ENCODE measurements around the gene FOXL1.
A peak's percentile ranks its signal among the peaks of the same experiment; 100 is the strongest.

The FOXL1 gene

DNA sequence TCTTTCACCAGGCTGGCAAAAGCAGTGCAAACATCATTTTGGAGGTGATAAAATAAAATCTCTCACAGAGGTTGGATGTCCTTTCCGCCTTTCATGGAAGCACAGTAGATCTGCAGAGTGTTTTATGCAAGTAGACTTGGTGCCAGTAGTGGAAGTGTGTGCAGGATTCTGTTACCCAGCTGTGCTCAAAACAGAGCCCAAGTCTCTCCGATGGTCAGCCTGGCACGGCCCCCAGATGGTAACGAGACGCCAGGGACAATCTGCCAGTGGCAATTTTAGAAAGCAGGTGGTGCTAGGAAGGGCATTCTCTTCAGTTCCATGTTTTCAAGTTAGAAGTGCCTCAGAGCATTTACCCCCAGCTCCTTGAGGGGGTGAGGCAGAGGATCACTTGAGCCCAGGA, 21.8 kb upstream of the FOXL1 start:
- Histone ChIP-seq H3K4me1 (ENCODE audit: insufficient read depth, insufficient read length) (peaks cover 3% of the 10 kb centered on the region), H3K9me3 (ENCODE audit: insufficient read depth, low read length) (0 out of 2 replicates have a peak, but pooled peaks cover 5% of the 10 kb centered on the region), H3K4me3 (ENCODE audit: insufficient read length, low read depth) (no peak overlapping the region), H3K27me3 (ENCODE audit: insufficient read depth, insufficient read length) (no peaks in the 10 kb centered on the region), H3K36me3 (ENCODE audit: insufficient read depth, insufficient read length, low read length) (peaks cover 22% of the 10 kb centered on the region), H3K9ac (ENCODE audit: insufficient read length, low read depth) (no peak overlapping the region)
- TF ChIP-seq ZNF274 (IDR thresholded peaks at IDR 0.05; ENCODE audit: low read depth, low read length) (no peak), YY1 (IDR thresholded peaks at IDR 0.05; ENCODE audit: insufficient read depth, insufficient read length) (no peak), SUZ12 (IDR thresholded peaks at IDR 0.05; ENCODE audit: extremely low read depth, insufficient read depth, insufficient read length) (no peak)
- DNase-seq (ENCODE audit: low read depth, low spot score), result no peak

DNA sequence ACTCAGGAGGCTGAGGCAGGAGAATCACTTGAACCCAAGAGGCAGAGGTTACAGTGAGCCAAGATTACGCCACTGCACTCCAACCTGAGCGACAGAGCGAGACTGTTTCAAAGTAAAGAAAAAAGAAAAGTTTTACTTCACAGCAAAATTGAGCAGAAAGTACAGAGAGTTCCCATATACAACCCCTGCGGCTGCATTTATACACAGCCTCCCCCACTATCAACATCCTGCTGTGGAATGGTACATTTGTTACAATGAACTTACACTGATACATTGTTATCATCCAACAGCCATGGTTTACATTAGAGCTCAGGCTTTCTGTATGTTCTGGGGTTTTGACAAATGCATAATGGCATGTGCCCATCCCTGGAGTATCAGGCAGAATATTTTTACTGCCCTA, 20.8 kb upstream of the FOXL1 start:
- Histone ChIP-seq H3K4me1 (ENCODE audit: insufficient read depth, insufficient read length) (peaks cover 3% of the 10 kb centered on the region), H3K27me3 (ENCODE audit: insufficient read depth, insufficient read length) (no peaks in the 10 kb centered on the region), H3K9me3 (ENCODE audit: insufficient read depth, low read length) (0 out of 2 replicates have a peak, but pooled peaks cover 5% of the 10 kb centered on the region), H3K4me3 (ENCODE audit: insufficient read length, low read depth) (no peak overlapping the region), H3K9ac (ENCODE audit: insufficient read length, low read depth) (no peak overlapping the region), H3K36me3 (ENCODE audit: insufficient read depth, insufficient read length, low read length) (peaks cover 14% of the 10 kb centered on the region)
- TF ChIP-seq YY1 (IDR thresholded peaks at IDR 0.05; ENCODE audit: insufficient read depth, insufficient read length), result no peak
- no peak for TF ChIP-seq ZNF274 (IDR thresholded peaks at IDR 0.05; ENCODE audit: low read depth, low read length)
- TF ChIP-seq SUZ12 (IDR thresholded peaks at IDR 0.05; ENCODE audit: extremely low read depth, insufficient read depth, insufficient read length), result no peak
- DNase-seq (ENCODE audit: low read depth, low spot score), result no peak

GRCh38 chr16:86558355-86559193, 19.8 kb upstream of the FOXL1 start:
- H3K9ac ChIP-seq (ENCODE audit: insufficient read length, low read depth), result peak overlapping the region; percentile 37
- peaks cover 4% of the 10 kb centered on the region for H3K36me3 ChIP-seq (ENCODE audit: insufficient read depth, insufficient read length, low read length)
- TF ChIP-seq SUZ12 (IDR thresholded peaks at IDR 0.05; ENCODE audit: extremely low read depth, insufficient read depth, insufficient read length) (no peak), YY1 (IDR thresholded peaks at IDR 0.05; ENCODE audit: insufficient read depth, insufficient read length) (no peak), ZNF274 (IDR thresholded peaks at IDR 0.05; ENCODE audit: low read depth, low read length) (no peak)
- peaks cover 7% of the 10 kb centered on the region for H3K27me3 ChIP-seq (ENCODE audit: insufficient read depth, insufficient read length)
- H3K4me3 ChIP-seq (ENCODE audit: insufficient read length, low read depth), result no peak overlapping the region
- peaks cover 5% of the 10 kb centered on the region for H3K4me1 ChIP-seq (ENCODE audit: insufficient read depth, insufficient read length)
- 0 out of 2 replicates have a peak, but pooled peaks cover 5% of the 10 kb centered on the region for H3K9me3 ChIP-seq (ENCODE audit: insufficient read depth, low read length)
- no peak for DNase-seq (ENCODE audit: low read depth, low spot score)

DNA sequence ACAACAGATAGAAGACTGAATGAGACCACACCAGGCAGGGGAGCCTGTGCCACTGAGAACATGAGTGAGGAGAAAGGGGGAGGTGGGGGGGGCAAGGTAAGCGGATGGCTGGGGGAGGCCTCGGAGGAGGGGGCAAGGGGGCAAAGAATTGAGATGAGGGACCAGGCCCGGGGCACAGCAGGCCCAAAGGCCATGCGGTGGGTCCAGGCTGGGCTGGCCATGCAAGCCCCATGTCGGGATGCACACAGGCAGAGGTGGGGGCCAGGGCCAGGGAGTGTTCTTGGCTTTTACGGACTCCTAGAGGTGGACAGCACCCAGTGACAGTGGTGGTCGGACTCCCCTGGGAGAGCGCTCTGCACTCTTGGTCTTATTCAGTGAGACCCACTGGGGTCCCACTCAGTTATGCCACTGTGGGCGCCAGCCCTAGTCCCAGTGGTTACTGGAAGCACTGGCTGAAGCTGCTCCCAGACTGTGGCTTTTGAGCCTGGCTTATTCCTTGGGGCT, 18.5 kb upstream of the FOXL1 start:
- H3K9ac ChIP-seq (ENCODE audit: insufficient read length, low read depth), result no peak overlapping the region
- no peaks in the 10 kb centered on the region for H3K9me3 ChIP-seq (ENCODE audit: insufficient read depth, low read length)
- no peak for DNase-seq (ENCODE audit: low read depth, low spot score)
- H3K4me3 ChIP-seq (ENCODE audit: insufficient read length, low read depth), result no peak overlapping the region
- H3K4me1 ChIP-seq (ENCODE audit: insufficient read depth, insufficient read length), result peaks cover 5% of the 10 kb centered on the region
- no peaks in the 10 kb centered on the region for H3K36me3 ChIP-seq (ENCODE audit: insufficient read depth, insufficient read length, low read length)
- H3K27me3 ChIP-seq (ENCODE audit: insufficient read depth, insufficient read length), result peaks cover 18% of the 10 kb centered on the region
- no peak for TF ChIP-seq ZNF274 (IDR thresholded peaks at IDR 0.05; ENCODE audit: low read depth, low read length)
- TF ChIP-seq SUZ12 (IDR thresholded peaks at IDR 0.05; ENCODE audit: extremely low read depth, insufficient read depth, insufficient read length), result no peak
- TF ChIP-seq YY1 (IDR thresholded peaks at IDR 0.05; ENCODE audit: insufficient read depth, insufficient read length), result no peak

DNA sequence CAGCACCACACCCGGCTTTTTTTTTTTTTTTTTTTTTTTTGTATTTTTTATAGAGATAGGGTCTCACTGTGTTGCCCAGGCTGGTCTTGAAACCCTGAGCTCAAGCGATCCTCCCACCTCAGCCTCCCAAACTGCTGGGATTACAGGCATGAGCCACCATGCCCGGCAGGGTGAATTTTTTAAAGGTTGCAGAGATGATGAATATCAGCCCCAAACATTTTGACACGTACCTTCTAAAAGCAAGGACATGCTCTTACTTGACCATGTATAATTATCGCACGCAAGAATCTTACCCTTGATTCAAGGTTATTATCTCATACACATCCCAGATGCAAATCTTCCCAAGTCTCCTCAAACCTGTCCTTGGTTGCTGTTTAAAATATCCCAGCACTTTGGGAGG, 16.0 kb upstream of the FOXL1 start:
- Histone ChIP-seq H3K36me3 (ENCODE audit: insufficient read depth, insufficient read length, low read length) (no peaks in the 10 kb centered on the region), H3K4me1 (ENCODE audit: insufficient read depth, insufficient read length) (peaks cover 12% of the 10 kb centered on the region), H3K9me3 (ENCODE audit: insufficient read depth, low read length) (no peaks in the 10 kb centered on the region), H3K9ac (ENCODE audit: insufficient read length, low read depth) (no peak overlapping the region), H3K4me3 (ENCODE audit: insufficient read length, low read depth) (no peak overlapping the region), H3K27me3 (ENCODE audit: insufficient read depth, insufficient read length) (peaks cover 37% of the 10 kb centered on the region)
- no peak for DNase-seq (ENCODE audit: low read depth, low spot score)
- TF ChIP-seq SUZ12 (IDR thresholded peaks at IDR 0.05; ENCODE audit: extremely low read depth, insufficient read depth, insufficient read length) (no peak), YY1 (IDR thresholded peaks at IDR 0.05; ENCODE audit: insufficient read depth, insufficient read length) (no peak), ZNF274 (IDR thresholded peaks at IDR 0.05; ENCODE audit: low read depth, low read length) (no peak)

DNA sequence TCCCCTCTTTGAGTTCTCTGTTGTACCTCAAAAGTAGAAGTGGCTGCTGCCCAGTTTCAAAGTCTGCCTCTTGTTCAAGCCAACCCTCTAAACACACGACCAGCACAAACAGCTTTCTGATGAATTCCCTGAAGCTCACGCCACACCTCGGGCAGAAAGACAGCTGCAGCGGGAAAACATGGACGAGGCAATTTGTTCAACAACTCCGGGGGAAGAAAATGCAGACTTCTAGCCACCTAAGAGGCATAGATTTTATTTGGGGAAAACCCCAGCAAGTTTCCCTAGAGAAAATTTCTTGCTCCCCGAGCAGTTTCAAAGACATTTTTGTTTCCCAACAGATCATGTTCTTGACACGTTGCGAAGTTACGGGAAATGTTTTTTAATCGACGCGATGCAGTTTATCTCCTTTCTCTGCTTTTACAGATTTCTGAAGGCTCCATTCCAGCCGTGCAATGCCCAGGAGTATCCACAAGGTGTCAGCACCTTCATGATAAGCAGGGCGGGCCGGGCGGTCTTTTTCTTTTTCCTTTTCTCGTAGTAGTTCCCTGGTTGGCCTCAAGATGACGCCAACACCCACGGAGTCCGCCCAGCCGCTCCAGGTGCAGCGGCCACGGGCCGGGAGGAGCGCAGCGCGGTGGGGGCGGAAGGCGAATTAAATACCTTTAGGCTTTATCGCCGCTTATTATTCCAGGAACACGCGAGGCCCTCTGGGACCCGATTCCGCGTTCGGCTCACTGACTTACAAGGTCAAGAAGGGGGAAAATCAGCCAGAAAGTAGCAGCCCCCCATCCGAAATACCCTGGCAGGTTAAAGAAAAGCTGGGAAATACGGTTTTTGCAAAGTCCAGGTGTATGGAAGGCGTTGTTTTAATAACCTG, 14.6 kb upstream of the FOXL1 start:
- no peaks in the 10 kb centered on the region for H3K36me3 ChIP-seq (ENCODE audit: insufficient read depth, insufficient read length, low read length)
- H3K4me3 ChIP-seq (ENCODE audit: insufficient read length, low read depth), result no peak overlapping the region
- H3K9ac ChIP-seq (ENCODE audit: insufficient read length, low read depth), result peak overlapping the region; percentile 57
- peaks cover 51% of the 10 kb centered on the region for H3K27me3 ChIP-seq (ENCODE audit: insufficient read depth, insufficient read length)
- peaks cover 15% of the 10 kb centered on the region for H3K4me1 ChIP-seq (ENCODE audit: insufficient read depth, insufficient read length)
- no peaks in the 10 kb centered on the region for H3K9me3 ChIP-seq (ENCODE audit: insufficient read depth, low read length)
- DNase-seq (ENCODE audit: low read depth, low spot score), result peak; percentile 80
- TF ChIP-seq YY1 (IDR thresholded peaks at IDR 0.05; ENCODE audit: insufficient read depth, insufficient read length) (no peak), ZNF274 (IDR thresholded peaks at IDR 0.05; ENCODE audit: low read depth, low read length) (no peak), SUZ12 (IDR thresholded peaks at IDR 0.05; ENCODE audit: extremely low read depth, insufficient read depth, insufficient read length) (peak; percentile 67)

Data from NT2/D1 (cell line).